Ovary (tissue), 9 donors: ENCODE data around the gene CDH22. TPM values are rescaled to one million over a fixed set of nuclear protein-coding genes. Genes with fewer than 3 reads are reported as not detected.

ENCODE experiments used
- DNase-seq, 5 donors: peaks; one replicate each; pipeline ENCODE4 v3.0.0-alpha.2; 2019 to 2020
- H3K27ac ChIP-seq, 2 donors: fragments of 200-600 bp; one replicate each; pipeline versions ENCODE4 v1.5.1 to v1.8.0; 2019 to 2022
- H3K27me3 ChIP-seq: fragments of 200-600 bp; one replicate; pipeline ENCODE4 v1.8.0; 2022
- H3K36me3 ChIP-seq: fragments of 200-600 bp; sonication (generic); one replicate; pipeline ENCODE4 v1.5.1; 2019
- H3K4me1 ChIP-seq: one replicate; pipeline ENCODE4 v1.8.1; 2013; ENCODE audit warnings: mild to moderate bottlenecking, moderate library complexity; ENCODE audit not compliant: insufficient read depth
- H3K4me3 ChIP-seq: fragments of 200-600 bp; sonication (generic); one replicate; pipeline ENCODE4 v1.5.1; 2017
- H3K9me3 ChIP-seq, 2 donors: fragments of 200-600 bp in 1 of 2; sonication (generic) in 1 of 2; one replicate each; pipeline versions ENCODE4 v1.5.1 to v1.8.1; 2013 to 2019; ENCODE audit warnings: mild to moderate bottlenecking in 1 of 2, moderate library complexity in 1 of 2
- EP300 ChIP-seq: sonication (generic); formaldehyde crosslinking; IDR thresholded peaks from one replicate; pipeline ENCODE4 v1.6.1; 2017; ENCODE audit warnings: antibody characterized with exemption
- POLR2A ChIP-seq: fragments of 450-650 bp; IDR thresholded peaks from one replicate; pipeline ENCODE4 v1.6.1; 2017; ENCODE audit warnings: antibody characterized with exemption, mild to moderate bottlenecking, moderate library complexity
- WGBS, 3 donors: extraction: QIAGEN DNeasy Blood & Tissue Kit in 1 of 3; methylation state at CpG; one replicate each; pipeline versions ENCODE4 v1.1.5 to v1.1.7; 2013 to 2017; 5-methylcytosine and 5-hydroxymethylcytosine counted together
- intact Hi-C, 4 donors: fragments of 100-400 bp; cut with DNase I; formaldehyde crosslinking; loops; one replicate each; pipeline versions ENCODE4 v1.11.0 to v1.15.1; 2022 to 2023
- polyA plus RNA-seq, 2 donors: library from polyadenylated mRNA; stranded (reverse); fragments of 200-250 nt in 1 of 2; fragments of 350-450 nt in 1 of 2; fragmentation: Illumina TruSeq in 1 of 2; extraction: RNeasy Lipid Tissue Mini Kit (QIAGEN cat#74804) in 1 of 2; gene quantifications; one replicate each; pipeline ENCODE4 v1.2.3, GENCODE V29; 2013 to 2014
- total RNA-seq, 7 donors: library from RNA; depleted of rRNA in 2 of 7; stranded (reverse); fragments of >200 nt in 2 of 7; fragmentation: NEBNext Ultra II Directional in 3 of 7; extraction: Animal tissue kit (Norgen Biotek cat#: 25700) in 3 of 7; gene quantifications; one replicate each; pipeline versions ENCODE4 v1.1.0 to v1.2.4, GENCODE V29; 2016 to 2023
- TF ChIP-seq, protein P1 (sequence below), 3 donors: fragments of 450-650 bp in 2 of 3; fragments of 200-600 bp in 1 of 3; IDR thresholded peaks; one replicate each; pipeline versions ENCODE4 v1.5.1 to v1.8.0; 2016 to 2022; ENCODE audit warnings: antibody characterized with exemption in 3 of 3, mild to moderate bottlenecking in 1 of 3
- donor health status: DM: no; HTN: no; CAD: no; lungs with moderate emphysema.
- donor health status: DM: no; HTN: no; CAD: no.
- donor health status: Bipolar disorder and iron deficiency.
- donor health status: DM: yes; HTN: yes; CAD: no.
- donor health status: DM: no; HTN: no; CAD: no.
- donor health status: DM: yes; HTN: yes; CAD: no.

CDH22 gene
- total and polyA plus RNA-seq, 9 donors, result 0.10 to 1.5 (median 0.36) TPM

GRCh38 chr20:46252352-46253091 lies 55.8 kb downstream of the CDH22 start:
- H3K27ac ChIP-seq, result no peak overlapping the region
- H3K9me3 ChIP-seq, result no peaks in the 10 kb centered on the region
- intact Hi-C loops, result no loop called here
- TF ChIP-seq POLR2A (no peak), EP300 (no peak)
- TF ChIP-seq, protein P1, sequence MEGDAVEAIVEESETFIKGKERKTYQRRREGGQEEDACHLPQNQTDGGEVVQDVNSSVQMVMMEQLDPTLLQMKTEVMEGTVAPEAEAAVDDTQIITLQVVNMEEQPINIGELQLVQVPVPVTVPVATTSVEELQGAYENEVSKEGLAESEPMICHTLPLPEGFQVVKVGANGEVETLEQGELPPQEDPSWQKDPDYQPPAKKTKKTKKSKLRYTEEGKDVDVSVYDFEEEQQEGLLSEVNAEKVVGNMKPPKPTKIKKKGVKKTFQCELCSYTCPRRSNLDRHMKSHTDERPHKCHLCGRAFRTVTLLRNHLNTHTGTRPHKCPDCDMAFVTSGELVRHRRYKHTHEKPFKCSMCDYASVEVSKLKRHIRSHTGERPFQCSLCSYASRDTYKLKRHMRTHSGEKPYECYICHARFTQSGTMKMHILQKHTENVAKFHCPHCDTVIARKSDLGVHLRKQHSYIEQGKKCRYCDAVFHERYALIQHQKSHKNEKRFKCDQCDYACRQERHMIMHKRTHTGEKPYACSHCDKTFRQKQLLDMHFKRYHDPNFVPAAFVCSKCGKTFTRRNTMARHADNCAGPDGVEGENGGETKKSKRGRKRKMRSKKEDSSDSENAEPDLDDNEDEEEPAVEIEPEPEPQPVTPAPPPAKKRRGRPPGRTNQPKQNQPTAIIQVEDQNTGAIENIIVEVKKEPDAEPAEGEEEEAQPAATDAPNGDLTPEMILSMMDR (IDR thresholded peaks at IDR 0.05), result no peak
- H3K4me1 ChIP-seq, result peaks cover 1% of the 10 kb centered on the region
- WGBS, 3 donors, result 62 to 69% (median 64%) methylated on average over 8 of the region's 8 CpGs
- no peaks in the 10 kb centered on the region for H3K36me3 ChIP-seq
- no peak for DNase-seq
- H3K4me3 ChIP-seq, result no peak overlapping the region
- no peaks in the 10 kb centered on the region for H3K27me3 ChIP-seq

- 0 to 3% (median 3%) methylated on average over 22 to 56 of the region's 56 CpGs for WGBS, 3 donors
- Histone ChIP-seq H3K4me3 (no peak overlapping the region), H3K27ac (no peak overlapping the region), H3K9me3 (no peaks in the 10 kb centered on the region), H3K36me3 (no peaks in the 10 kb centered on the region), H3K27me3 (no peaks in the 10 kb centered on the region), H3K4me1 (peaks cover 1% of the 10 kb centered on the region)
- intact Hi-C loops, result no loop called here
- TF ChIP-seq EP300 (no peak), POLR2A (no peak)
- TF ChIP-seq, protein P1 (IDR thresholded peaks at IDR 0.05), result no peak
- DNase-seq, result no peak
Observed at GRCh38 chr20:46251211-46251673, 57.1 kb downstream of the CDH22 start.

GRCh38 chr20:46250772-46251171 lies 57.5 kb downstream of the CDH22 start:
- no peak for TF ChIP-seq POLR2A
- TF ChIP-seq, protein P1 (IDR thresholded peaks at IDR 0.05), result no peak
- no peak for TF ChIP-seq EP300
- Histone ChIP-seq H3K4me3 (no peak overlapping the region), H3K36me3 (no peaks in the 10 kb centered on the region), H3K27ac (no peak overlapping the region), H3K4me1 (peaks cover 1% of the 10 kb centered on the region), H3K27me3 (no peaks in the 10 kb centered on the region), H3K9me3 (no peaks in the 10 kb centered on the region)
- intact Hi-C loops, result no loop called here
- no peak for DNase-seq
- 3 to 11% (median 5%) methylated on average over 8 to 19 of the region's 19 CpGs for WGBS, 3 donors

GRCh38 chr20:46249671-46250070 lies 58.6 kb downstream of the CDH22 start:
- no peaks in the 10 kb centered on the region for H3K4me1 ChIP-seq
- intact Hi-C loops, result no loop called here
- H3K27me3 ChIP-seq, result no peaks in the 10 kb centered on the region
- H3K9me3 ChIP-seq, result no peaks in the 10 kb centered on the region
- DNase-seq, result no peak
- H3K36me3 ChIP-seq, result no peaks in the 10 kb centered on the region
- no peak overlapping the region for H3K4me3 ChIP-seq
- no peak overlapping the region for H3K27ac ChIP-seq
- 70 to 74% (median 73%) methylated on average over 3 of the region's 3 CpGs for WGBS, 3 donors
- TF ChIP-seq EP300, result no peak
- no peak for TF ChIP-seq POLR2A
- TF ChIP-seq, protein P1 (IDR thresholded peaks at IDR 0.05), result no peak
